ENCODE results near the gene TP53.

- TF ChIP-seq, protein P1, sequence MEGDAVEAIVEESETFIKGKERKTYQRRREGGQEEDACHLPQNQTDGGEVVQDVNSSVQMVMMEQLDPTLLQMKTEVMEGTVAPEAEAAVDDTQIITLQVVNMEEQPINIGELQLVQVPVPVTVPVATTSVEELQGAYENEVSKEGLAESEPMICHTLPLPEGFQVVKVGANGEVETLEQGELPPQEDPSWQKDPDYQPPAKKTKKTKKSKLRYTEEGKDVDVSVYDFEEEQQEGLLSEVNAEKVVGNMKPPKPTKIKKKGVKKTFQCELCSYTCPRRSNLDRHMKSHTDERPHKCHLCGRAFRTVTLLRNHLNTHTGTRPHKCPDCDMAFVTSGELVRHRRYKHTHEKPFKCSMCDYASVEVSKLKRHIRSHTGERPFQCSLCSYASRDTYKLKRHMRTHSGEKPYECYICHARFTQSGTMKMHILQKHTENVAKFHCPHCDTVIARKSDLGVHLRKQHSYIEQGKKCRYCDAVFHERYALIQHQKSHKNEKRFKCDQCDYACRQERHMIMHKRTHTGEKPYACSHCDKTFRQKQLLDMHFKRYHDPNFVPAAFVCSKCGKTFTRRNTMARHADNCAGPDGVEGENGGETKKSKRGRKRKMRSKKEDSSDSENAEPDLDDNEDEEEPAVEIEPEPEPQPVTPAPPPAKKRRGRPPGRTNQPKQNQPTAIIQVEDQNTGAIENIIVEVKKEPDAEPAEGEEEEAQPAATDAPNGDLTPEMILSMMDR (conservative IDR thresholded peaks at IDR 0.05; ENCODE audit: low read depth, low read length): no peak
- TF ChIP-seq RAD21 (IDR thresholded peaks at IDR 0.05; ENCODE audit: low read length): no peak
- no peak for TF ChIP-seq MAFK (IDR thresholded peaks at IDR 0.05; ENCODE audit: low read depth, low read length)
- no peak for TF ChIP-seq MAZ (IDR thresholded peaks at IDR 0.05; ENCODE audit: borderline replicate concordance, low read depth, low read length)
- TF ChIP-seq, protein P2, sequence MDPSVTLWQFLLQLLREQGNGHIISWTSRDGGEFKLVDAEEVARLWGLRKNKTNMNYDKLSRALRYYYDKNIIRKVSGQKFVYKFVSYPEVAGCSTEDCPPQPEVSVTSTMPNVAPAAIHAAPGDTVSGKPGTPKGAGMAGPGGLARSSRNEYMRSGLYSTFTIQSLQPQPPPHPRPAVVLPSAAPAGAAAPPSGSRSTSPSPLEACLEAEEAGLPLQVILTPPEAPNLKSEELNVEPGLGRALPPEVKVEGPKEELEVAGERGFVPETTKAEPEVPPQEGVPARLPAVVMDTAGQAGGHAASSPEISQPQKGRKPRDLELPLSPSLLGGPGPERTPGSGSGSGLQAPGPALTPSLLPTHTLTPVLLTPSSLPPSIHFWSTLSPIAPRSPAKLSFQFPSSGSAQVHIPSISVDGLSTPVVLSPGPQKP (IDR thresholded peaks at IDR 0.05; ENCODE audit: borderline replicate concordance, low read depth, low read length): no peak
- TF ChIP-seq USF2 (IDR thresholded peaks at IDR 0.05; ENCODE audit: low read depth, low read length): no peak
- no peak for TF ChIP-seq POLR2A (IDR thresholded peaks at IDR 0.05; ENCODE audit: low read depth, low read length)
- TF ChIP-seq CEBPB (IDR thresholded peaks at IDR 0.05; ENCODE audit: low read depth, low read length): no peak
- TF ChIP-seq BHLHE40 (IDR thresholded peaks at IDR 0.05; ENCODE audit: low read depth, low read length): no peak
- no peak for TF ChIP-seq RFX5 (IDR thresholded peaks at IDR 0.05; ENCODE audit: low read depth, low read length)
- no peak for TF ChIP-seq FOS (IDR thresholded peaks at IDR 0.05; ENCODE audit: low read depth, low read length)
- no peak for TF ChIP-seq RCOR1 (IDR thresholded peaks at IDR 0.05; ENCODE audit: insufficient replicate concordance, low read length)
These were observed 28.9 kb upstream of the TP53 start for GRCh38 chr17:7715936-7716886.
